OCI-LY7 (cell line): ENCODE data around the gene FGD3.

Source experiments
- EZH2phosphoT487 ChIP-seq: fragments of 200-600 bp; sonication (generic); IDR thresholded peaks from 2 replicates; pipeline ENCODE4 v1.6.1; 2018; ENCODE audit warnings: low read depth, borderline replicate concordance, mild to moderate bottlenecking, mixed run types, antibody characterized with exemption, low read length, moderate library complexity, mixed read lengths
- TF ChIP-seq, protein P1 (sequence below): fragments of 200-600 bp; sonication (generic); conservative IDR thresholded peaks from 2 replicates; pipeline ENCODE4 v1.5.1; 2014; ENCODE audit warnings: mild to moderate bottlenecking, antibody characterized with exemption, low read length, moderate library complexity, mixed read lengths

DNA sequence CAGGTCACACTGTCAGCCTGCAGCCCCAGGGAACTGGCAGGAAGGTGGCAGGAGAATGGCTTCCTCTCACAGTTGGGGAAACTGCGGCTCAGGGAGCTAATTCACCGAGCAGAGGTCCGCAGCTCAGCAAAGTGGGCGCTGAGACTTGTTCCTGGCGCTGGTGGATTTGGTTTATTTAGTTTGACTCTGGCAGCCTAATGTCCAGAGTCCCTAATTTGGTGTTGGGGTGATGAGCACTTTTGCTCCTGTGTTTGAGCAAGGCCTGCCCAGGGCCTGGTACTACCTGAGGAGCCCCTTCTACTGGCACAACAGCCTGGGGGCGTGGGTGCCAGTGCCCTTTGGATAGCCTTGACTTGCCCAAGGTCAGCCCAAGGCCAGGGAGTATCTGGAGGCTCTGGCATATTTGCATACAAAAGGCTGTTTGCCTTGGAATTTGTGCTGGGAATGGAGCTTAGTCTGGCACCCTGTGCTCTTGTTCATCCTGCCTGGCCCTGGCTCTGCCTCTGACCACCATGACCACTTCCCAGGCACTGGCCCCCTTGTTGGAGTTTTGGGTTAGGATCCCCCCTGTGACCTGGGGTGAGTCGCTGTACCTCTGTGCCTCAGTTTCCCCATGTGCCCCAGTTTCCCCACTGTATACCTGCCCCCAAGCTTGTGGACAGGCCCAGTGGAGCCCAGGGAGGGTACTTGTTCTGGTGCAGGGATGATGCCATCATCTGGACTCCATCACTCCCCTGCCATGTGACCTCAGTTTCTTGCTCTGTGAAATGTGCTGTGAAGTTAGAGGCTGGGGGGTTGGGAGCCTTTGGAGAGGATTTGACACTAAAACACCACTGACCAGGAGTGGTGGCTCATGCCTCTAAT is 112.6 kb downstream of the FGD3 start:
- TF ChIP-seq, protein P1, sequence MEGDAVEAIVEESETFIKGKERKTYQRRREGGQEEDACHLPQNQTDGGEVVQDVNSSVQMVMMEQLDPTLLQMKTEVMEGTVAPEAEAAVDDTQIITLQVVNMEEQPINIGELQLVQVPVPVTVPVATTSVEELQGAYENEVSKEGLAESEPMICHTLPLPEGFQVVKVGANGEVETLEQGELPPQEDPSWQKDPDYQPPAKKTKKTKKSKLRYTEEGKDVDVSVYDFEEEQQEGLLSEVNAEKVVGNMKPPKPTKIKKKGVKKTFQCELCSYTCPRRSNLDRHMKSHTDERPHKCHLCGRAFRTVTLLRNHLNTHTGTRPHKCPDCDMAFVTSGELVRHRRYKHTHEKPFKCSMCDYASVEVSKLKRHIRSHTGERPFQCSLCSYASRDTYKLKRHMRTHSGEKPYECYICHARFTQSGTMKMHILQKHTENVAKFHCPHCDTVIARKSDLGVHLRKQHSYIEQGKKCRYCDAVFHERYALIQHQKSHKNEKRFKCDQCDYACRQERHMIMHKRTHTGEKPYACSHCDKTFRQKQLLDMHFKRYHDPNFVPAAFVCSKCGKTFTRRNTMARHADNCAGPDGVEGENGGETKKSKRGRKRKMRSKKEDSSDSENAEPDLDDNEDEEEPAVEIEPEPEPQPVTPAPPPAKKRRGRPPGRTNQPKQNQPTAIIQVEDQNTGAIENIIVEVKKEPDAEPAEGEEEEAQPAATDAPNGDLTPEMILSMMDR = no peak
- no peak for TF ChIP-seq EZH2phosphoT487
